HepG2 (cell line): Measurements from ENCODE around the gene GDPD4. TPM values are rescaled to one million over a fixed set of nuclear protein-coding genes. Genes with fewer than 3 reads are reported as not detected.

Experiments used
- ATAC-seq: fragments of 200-7000 bp; cut with Tn5 transposase; 3 replicates; pipeline ENCODE4 v1.9.1; 2020; ENCODE audit warnings: mild to moderate bottlenecking, moderate library complexity
- BruUV-seq: library from RNA; stranded (reverse); fragments of 400-500 nt; replicated peaks from 2 replicates; lab custom pipeline; 2021; lab: Mats Ljungman, UMichigan
- CTCF ChIA-PET: fragments of 300-600 bp; formaldehyde crosslinking; extraction: SDS; loops from one replicate; lab custom pipeline; 2021; ENCODE audit warnings: low total read pairs, inconsistent platforms, low intra/inter-chr PET ratio; lab: Yijun Ruan, JAX
- POLR2A ChIA-PET: fragments of 350-600 bp; sonication (Branson Sonifier 250); formaldehyde crosslinking; loops from one replicate; lab custom pipeline; 2020; ENCODE audit warnings: antibody characterized with exemption, inconsistent platforms; lab: Yijun Ruan, JAX
- DNase-seq: peaks from one replicate; pipeline ENCODE4 v3.0.0-alpha.2; 2015; ENCODE audit warnings: low spot score
- FAIRE-seq: peaks from 3 replicates; lab custom pipeline; 2011; peaks lifted over from hg19 to GRCh38; lab: Jason Lieb, UNC
- H2AFZ ChIP-seq: one replicate; pipeline ENCODE4 v1.6.1; 2011; ENCODE audit warnings: low read length, inconsistent platforms
- H3K27ac ChIP-seq: fragments of 300-600 bp; 3 replicates; pipeline ENCODE4 v1.8.0; 2011; ENCODE audit warnings: mixed run types, mild to moderate bottlenecking, mixed read lengths, low read length, inconsistent platforms; ENCODE audit not compliant: insufficient read depth; ENCODE audit errors: extremely low read length
- H3K27me3 ChIP-seq, 2 experiments: fragments of 200-600 bp in 1 of 2; 2 replicates in 1 of 2; 3 replicates in 1 of 2; pipeline versions ENCODE4 v1.6.0 to v1.8.0; 2011; ENCODE audit warnings: low read length in 2 of 2, mild to moderate bottlenecking in 2 of 2, moderate library complexity in 2 of 2, inconsistent platforms in 1 of 2; ENCODE audit not compliant: insufficient read depth in 2 of 2, control insufficient read depth in 1 of 2
- H3K36me3 ChIP-seq, 2 experiments: fragments of 200-600 bp in 1 of 2; replicated peaks in 1 of 2; 2 replicates in 1 of 2; 3 replicates in 1 of 2; pipeline versions ENCODE4 v1.5.1 to v1.8.0; 2011; ENCODE audit warnings: low read length in 2 of 2, inconsistent platforms in 1 of 2; ENCODE audit not compliant: insufficient read depth in 2 of 2, control insufficient read depth in 1 of 2
- H3K4me1 ChIP-seq: 2 replicates; pipeline ENCODE4 v1.5.1; 2012; ENCODE audit warnings: low read length, inconsistent platforms; ENCODE audit not compliant: insufficient read depth
- H3K4me2 ChIP-seq: 2 replicates; pipeline ENCODE4 v1.6.0; 2011; ENCODE audit warnings: low read depth, low read length, inconsistent platforms
- H3K4me3 ChIP-seq, 3 experiments: fragments of 200-600 bp in 1 of 3; sonication (generic), shearing (Covaris generic) in 1 of 3; replicated peaks in 1 of 3; 2 replicates each; pipeline ENCODE4 v1.5.1; 2011 to 2016; ENCODE audit warnings: low read length in 3 of 3, inconsistent platforms in 2 of 3, low read depth in 2 of 3, mild to moderate bottlenecking in 2 of 3, control low read depth in 1 of 3, mixed read lengths in 1 of 3; ENCODE audit not compliant: insufficient read depth in 1 of 3
- H3K79me2 ChIP-seq: one replicate; pipeline ENCODE4 v1.6.1; 2011; ENCODE audit warnings: low read length, inconsistent platforms; ENCODE audit not compliant: insufficient read depth
- H3K9ac ChIP-seq: 2 replicates; pipeline ENCODE4 v1.6.0; 2011; ENCODE audit warnings: mild to moderate bottlenecking, low read depth, low read length, inconsistent platforms; ENCODE audit not compliant: insufficient read depth
- H3K9me3 ChIP-seq: 2 replicates; pipeline ENCODE4 v1.5.1; 2012; ENCODE audit warnings: mild to moderate bottlenecking, low read length
- H4K20me1 ChIP-seq: 2 replicates; pipeline ENCODE4 v1.6.0; 2011; ENCODE audit warnings: inconsistent platforms, mild to moderate bottlenecking, low read length, moderate library complexity; ENCODE audit not compliant: insufficient read depth
- KLF6 ChIP-seq: IDR thresholded peaks from 2 replicates; pipeline ENCODE4 v1.8.0; 2016; ENCODE audit warnings: missing biosample characterization, missing genetic modification reagents
- MED8 ChIP-seq: sonication (generic); formaldehyde crosslinking; IDR thresholded peaks from 2 replicates; pipeline ENCODE4 v1.8.1; 2023; ENCODE audit warnings: mild to moderate bottlenecking, missing genetic modification reagents; ENCODE audit not compliant: insufficient replicate concordance
- MZF1 ChIP-seq: sonication (generic); formaldehyde crosslinking; IDR thresholded peaks from 2 replicates; pipeline ENCODE4 v1.8.1; 2023; ENCODE audit warnings: mild to moderate bottlenecking, missing genetic modification reagents, borderline replicate concordance
- SAFB2 ChIP-seq: sonication (generic); formaldehyde crosslinking; IDR thresholded peaks from 2 replicates; pipeline ENCODE4 v1.5.1; 2020; ENCODE audit warnings: missing genetic modification reagents, low read depth, mild to moderate bottlenecking, borderline replicate concordance
- SMARCE1 ChIP-seq: fragments of 450-650 bp; IDR thresholded peaks from 2 replicates; pipeline ENCODE4 v1.6.1; 2017; ENCODE audit warnings: borderline replicate concordance
- SNAPC2 ChIP-seq: sonication (generic); formaldehyde crosslinking; IDR thresholded peaks from 2 replicates; pipeline ENCODE4 v1.8.1; 2022; ENCODE audit warnings: mild to moderate bottlenecking, missing genetic modification reagents
- SRF ChIP-seq: IDR thresholded peaks from 2 replicates; pipeline ENCODE4 v1.6.1; 2011; ENCODE audit warnings: mild to moderate bottlenecking, low read depth, low read length, moderate library complexity
- SRSF9 ChIP-seq: fragments of 200-400 bp; formaldehyde crosslinking; IDR thresholded peaks from 2 replicates; pipeline ENCODE4 v1.6.1; 2018; ENCODE audit warnings: borderline replicate concordance, mild to moderate bottlenecking, low read depth, low read length; ENCODE audit not compliant: insufficient read depth, poor library complexity, severe bottlenecking
- TP53 ChIP-seq: sonication (generic); formaldehyde crosslinking; conservative IDR thresholded peaks from 2 replicates; pipeline ENCODE4 v1.4.0; 2020; ENCODE audit warnings: missing genetic modification reagents
- ZNF264 ChIP-seq: sonication (generic); formaldehyde crosslinking; IDR thresholded peaks from 2 replicates; pipeline ENCODE4 v1.4.0; 2020; ENCODE audit warnings: missing genetic modification reagents
- ZNF317 ChIP-seq: sonication (generic); formaldehyde crosslinking; IDR thresholded peaks from 2 replicates; pipeline ENCODE4 v1.5.0; 2020; ENCODE audit warnings: mild to moderate bottlenecking, missing genetic modification reagents
- WGBS: methylation state at CpG from one replicate; pipeline ENCODE4 v1.1.6; 2017; ENCODE audit warnings: low lambda C conversion rate; 5-methylcytosine and 5-hydroxymethylcytosine counted together
- in situ Hi-C: cut with HindIII; loops from 2 replicates; pipeline ENCODE4 v1.10.0; 2017; ENCODE audit warnings: low pct_unique_long_range_greater_than_20kb; ENCODE audit not compliant: extremely low pct_ligation_motif_present
- intact Hi-C: fragments of 100-400 bp; cut with micrococcal nuclease; formaldehyde crosslinking; loops from one replicate; pipeline ENCODE4 v1.10.0; 2022; ENCODE audit not compliant: unreplicated experiment
- polyA plus RNA-seq, 8 experiments: library from polyadenylated mRNA; depleted of rRNA in 3 of 8; stranded (reverse) in 7 of 8; unstranded in 1 of 8; fragments of >200 nt; fragmentation: Illumina TruSeq in 4 of 8; extraction: Trizol in 4 of 8; gene quantifications; 2 replicates each; pipeline versions ENCODE4 v1.2.1 to v1.2.3, GENCODE V29; 2011 to 2016; ENCODE audit warnings: low read depth in 4 of 8, missing spikeins in 1 of 8, mixed read lengths in 1 of 8; ENCODE audit not compliant: insufficient read depth in 1 of 8
- total RNA-seq, 5 experiments: library from RNA; depleted of rRNA; stranded (reverse); fragments of >200 nt; fragmentation: Illumina TruSeq; extraction: Trizol; gene quantifications; 2 replicates each; pipeline ENCODE4 v1.2.3, GENCODE V29; 2016; ENCODE audit warnings: low read depth in 1 of 5
- TF ChIP-seq, protein P1 (sequence below): sonication (generic); formaldehyde crosslinking; IDR thresholded peaks from 2 replicates; pipeline ENCODE4 v1.5.0; 2020; ENCODE audit warnings: mild to moderate bottlenecking, missing genetic modification reagents
- TF ChIP-seq, protein P2 (sequence below): sonication (generic); formaldehyde crosslinking; IDR thresholded peaks from 2 replicates; pipeline ENCODE4 v1.9.0; 2021; ENCODE audit warnings: missing genetic modification reagents, mild to moderate bottlenecking, borderline replicate concordance
- TF ChIP-seq, protein P3 (sequence below): IDR thresholded peaks from 2 replicates; pipeline ENCODE4 v1.6.1; 2016; ENCODE audit warnings: missing compliant biosample characterization, missing genetic modification reagents, borderline replicate concordance
- TF ChIP-seq, protein P4 (sequence below): sonication (generic); formaldehyde crosslinking; IDR thresholded peaks from 2 replicates; pipeline ENCODE4 v1.9.0; 2021; ENCODE audit warnings: missing genetic modification reagents, borderline replicate concordance
- TF ChIP-seq, protein P5 (sequence below): sonication (generic); formaldehyde crosslinking; IDR thresholded peaks from 2 replicates; pipeline ENCODE4 v1.8.0; 2022; ENCODE audit warnings: mild to moderate bottlenecking, missing genetic modification reagents, moderate library complexity

Gene GDPD4
- total and polyA plus RNA-seq, 2 of the 13 experiments (the other 11 are each of a cell fraction or from before 2014, with no cell fraction given): not detected

DNA sequence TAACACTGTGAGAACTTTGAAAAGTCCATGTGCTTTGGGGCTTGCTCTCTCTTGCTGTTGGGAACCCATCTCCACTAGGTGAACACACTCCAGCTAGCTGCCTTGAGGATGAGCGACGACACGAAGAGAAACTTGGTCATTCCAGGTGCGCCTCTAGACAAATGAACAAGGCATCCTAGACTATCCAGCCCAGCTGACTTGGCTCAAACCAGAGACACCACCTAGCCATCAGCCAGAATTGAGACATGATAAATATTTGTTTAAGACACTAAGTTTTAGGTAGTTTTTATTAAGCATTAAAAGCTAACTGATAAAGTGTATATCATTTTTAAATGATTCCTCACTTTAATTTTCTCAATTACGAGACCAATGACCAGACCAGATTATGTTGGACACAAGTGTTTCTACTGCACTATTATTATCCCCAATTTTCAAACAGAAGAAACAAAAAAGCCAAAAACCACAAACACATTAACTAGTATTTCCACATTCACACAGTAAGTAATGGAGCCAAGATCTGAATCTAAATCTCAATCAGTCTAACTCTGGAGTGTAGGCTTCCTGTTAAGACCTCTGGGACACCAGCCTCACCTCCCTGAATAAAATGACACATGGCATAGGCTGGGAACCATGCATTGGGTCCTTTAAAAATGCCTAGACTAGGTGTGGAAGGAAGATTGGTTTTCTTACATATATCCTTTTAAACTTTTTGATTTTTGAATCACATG lies 70.4 kb downstream of the GDPD4 start:
- Histone ChIP-seq H3K27ac (no peak overlapping the region), H3K27me3 (no peaks in the 10 kb centered on the region), H3K36me3 (no peaks in the 10 kb centered on the region), H3K4me3 (no peak overlapping the region), H3K9ac (no peak overlapping the region), H4K20me1 (no peaks in the 10 kb centered on the region), H2AFZ (no peak overlapping the region), H3K4me2 (no peak overlapping the region), H3K79me2 (no peaks in the 10 kb centered on the region), H3K4me1 (no peaks in the 10 kb centered on the region), H3K9me3 (no peaks in the 10 kb centered on the region)
- ChIA-PET CTCF (no interaction called here), POLR2A (interaction anchor here (0.6 kb wide), 1 partner anchor 19 kb away, joined by 3 read pairs; no protein-coding TSS in a partner anchor)
- DNase-seq (no peak), ATAC-seq (no peak), FAIRE-seq (no peak)
- BruUV-seq: no TSS peak
- in situ Hi-C loops (no loop called here), intact Hi-C loops (no loop called here)
- 87% methylated on average over 5 of the region's 5 CpGs for WGBS
- TF ChIP-seq TP53 (CRISPR knock-in tag) (no peak), ZNF317 (CRISPR knock-in tag) (no peak), ZNF264 (CRISPR knock-in tag) (no peak), SNAPC2 (CRISPR knock-in tag) (no peak), SMARCE1 (no peak), MZF1 (CRISPR knock-in tag) (no peak), MED8 (CRISPR knock-in tag) (no peak), SRF (no peak), SAFB2 (no peak), KLF6 (CRISPR knock-in tag) (no peak), SRSF9 (no peak)
- TF ChIP-seq, protein P1, sequence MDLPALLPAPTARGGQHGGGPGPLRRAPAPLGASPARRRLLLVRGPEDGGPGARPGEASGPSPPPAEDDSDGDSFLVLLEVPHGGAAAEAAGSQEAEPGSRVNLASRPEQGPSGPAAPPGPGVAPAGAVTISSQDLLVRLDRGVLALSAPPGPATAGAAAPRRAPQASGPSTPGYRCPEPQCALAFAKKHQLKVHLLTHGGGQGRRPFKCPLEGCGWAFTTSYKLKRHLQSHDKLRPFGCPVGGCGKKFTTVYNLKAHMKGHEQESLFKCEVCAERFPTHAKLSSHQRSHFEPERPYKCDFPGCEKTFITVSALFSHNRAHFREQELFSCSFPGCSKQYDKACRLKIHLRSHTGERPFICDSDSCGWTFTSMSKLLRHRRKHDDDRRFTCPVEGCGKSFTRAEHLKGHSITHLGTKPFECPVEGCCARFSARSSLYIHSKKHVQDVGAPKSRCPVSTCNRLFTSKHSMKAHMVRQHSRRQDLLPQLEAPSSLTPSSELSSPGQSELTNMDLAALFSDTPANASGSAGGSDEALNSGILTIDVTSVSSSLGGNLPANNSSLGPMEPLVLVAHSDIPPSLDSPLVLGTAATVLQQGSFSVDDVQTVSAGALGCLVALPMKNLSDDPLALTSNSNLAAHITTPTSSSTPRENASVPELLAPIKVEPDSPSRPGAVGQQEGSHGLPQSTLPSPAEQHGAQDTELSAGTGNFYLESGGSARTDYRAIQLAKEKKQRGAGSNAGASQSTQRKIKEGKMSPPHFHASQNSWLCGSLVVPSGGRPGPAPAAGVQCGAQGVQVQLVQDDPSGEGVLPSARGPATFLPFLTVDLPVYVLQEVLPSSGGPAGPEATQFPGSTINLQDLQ (CRISPR knock-in tag): no peak
- TF ChIP-seq, protein P2, sequence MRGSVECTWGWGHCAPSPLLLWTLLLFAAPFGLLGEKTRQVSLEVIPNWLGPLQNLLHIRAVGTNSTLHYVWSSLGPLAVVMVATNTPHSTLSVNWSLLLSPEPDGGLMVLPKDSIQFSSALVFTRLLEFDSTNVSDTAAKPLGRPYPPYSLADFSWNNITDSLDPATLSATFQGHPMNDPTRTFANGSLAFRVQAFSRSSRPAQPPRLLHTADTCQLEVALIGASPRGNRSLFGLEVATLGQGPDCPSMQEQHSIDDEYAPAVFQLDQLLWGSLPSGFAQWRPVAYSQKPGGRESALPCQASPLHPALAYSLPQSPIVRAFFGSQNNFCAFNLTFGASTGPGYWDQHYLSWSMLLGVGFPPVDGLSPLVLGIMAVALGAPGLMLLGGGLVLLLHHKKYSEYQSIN (CRISPR knock-in tag): no peak
- TF ChIP-seq, protein P3, sequence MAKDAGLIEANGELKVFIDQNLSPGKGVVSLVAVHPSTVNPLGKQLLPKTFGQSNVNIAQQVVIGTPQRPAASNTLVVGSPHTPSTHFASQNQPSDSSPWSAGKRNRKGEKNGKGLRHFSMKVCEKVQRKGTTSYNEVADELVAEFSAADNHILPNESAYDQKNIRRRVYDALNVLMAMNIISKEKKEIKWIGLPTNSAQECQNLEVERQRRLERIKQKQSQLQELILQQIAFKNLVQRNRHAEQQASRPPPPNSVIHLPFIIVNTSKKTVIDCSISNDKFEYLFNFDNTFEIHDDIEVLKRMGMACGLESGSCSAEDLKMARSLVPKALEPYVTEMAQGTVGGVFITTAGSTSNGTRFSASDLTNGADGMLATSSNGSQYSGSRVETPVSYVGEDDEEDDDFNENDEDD (CRISPR knock-in tag): no peak
- TF ChIP-seq, protein P4, sequence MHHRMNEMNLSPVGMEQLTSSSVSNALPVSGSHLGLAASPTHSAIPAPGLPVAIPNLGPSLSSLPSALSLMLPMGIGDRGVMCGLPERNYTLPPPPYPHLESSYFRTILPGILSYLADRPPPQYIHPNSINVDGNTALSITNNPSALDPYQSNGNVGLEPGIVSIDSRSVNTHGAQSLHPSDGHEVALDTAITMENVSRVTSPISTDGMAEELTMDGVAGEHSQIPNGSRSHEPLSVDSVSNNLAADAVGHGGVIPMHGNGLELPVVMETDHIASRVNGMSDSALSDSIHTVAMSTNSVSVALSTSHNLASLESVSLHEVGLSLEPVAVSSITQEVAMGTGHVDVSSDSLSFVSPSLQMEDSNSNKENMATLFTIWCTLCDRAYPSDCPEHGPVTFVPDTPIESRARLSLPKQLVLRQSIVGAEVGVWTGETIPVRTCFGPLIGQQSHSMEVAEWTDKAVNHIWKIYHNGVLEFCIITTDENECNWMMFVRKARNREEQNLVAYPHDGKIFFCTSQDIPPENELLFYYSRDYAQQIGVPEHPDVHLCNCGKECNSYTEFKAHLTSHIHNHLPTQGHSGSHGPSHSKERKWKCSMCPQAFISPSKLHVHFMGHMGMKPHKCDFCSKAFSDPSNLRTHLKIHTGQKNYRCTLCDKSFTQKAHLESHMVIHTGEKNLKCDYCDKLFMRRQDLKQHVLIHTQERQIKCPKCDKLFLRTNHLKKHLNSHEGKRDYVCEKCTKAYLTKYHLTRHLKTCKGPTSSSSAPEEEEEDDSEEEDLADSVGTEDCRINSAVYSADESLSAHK: no peak
- TF ChIP-seq, protein P5, sequence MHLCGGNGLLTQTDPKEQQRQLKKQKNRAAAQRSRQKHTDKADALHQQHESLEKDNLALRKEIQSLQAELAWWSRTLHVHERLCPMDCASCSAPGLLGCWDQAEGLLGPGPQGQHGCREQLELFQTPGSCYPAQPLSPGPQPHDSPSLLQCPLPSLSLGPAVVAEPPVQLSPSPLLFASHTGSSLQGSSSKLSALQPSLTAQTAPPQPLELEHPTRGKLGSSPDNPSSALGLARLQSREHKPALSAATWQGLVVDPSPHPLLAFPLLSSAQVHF (CRISPR knock-in tag): no peak
